HG03439 (cell line): ENCODE measurements around the gene SLC52A1.
"Not testable (repeated sequence)": the region's sequence is repeated elsewhere in the genome, so short reads cannot be mapped to it uniquely, and the experiment has no call there.

Experiments used
- ATAC-seq: cut with Tn5 transposase; IDR thresholded peaks from one replicate; pipeline ENCODE4 v1.9.1; 2021; ENCODE audit warnings: mild to moderate bottlenecking, moderate library complexity; ENCODE audit not compliant: unreplicated experiment

SLC52A1 gene

DNA sequence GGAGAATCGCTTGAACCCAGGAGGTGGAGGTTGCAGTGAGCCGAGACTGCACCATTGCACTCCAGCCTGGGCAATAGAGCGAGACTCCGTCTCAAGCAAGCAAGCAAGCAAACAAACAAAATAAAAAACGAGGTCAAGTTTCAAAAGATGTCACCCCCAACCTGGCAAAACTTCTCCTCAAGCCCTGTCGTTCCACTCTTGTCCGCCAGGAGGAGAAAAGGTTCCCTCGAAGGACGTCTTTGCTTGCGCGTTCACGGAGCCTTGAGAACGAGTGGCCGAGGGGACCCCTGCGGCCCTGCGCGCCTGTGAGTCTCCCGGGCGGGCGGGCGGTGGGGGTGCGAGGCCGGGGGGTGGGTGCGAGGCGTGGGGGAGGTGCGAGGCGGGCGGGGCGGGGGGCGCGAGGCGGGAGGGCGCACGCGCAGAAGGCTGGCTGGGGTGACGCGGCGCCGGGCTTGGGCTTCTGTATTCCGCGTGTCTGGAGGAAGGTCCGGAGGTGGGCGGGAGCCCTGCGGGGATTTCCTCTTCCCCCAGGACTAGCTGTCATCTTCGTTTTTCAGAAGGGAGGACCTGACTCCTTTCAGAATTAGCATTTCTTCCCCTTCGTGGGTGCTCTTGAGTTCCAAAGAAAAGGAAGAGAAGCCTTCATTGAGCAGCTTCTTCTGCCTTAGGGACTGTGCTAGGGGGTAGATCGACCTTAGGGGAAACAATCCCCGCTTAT lies 3.7 kb downstream of the SLC52A1 start:
- peak; percentile 60 for ATAC-seq

DNA sequence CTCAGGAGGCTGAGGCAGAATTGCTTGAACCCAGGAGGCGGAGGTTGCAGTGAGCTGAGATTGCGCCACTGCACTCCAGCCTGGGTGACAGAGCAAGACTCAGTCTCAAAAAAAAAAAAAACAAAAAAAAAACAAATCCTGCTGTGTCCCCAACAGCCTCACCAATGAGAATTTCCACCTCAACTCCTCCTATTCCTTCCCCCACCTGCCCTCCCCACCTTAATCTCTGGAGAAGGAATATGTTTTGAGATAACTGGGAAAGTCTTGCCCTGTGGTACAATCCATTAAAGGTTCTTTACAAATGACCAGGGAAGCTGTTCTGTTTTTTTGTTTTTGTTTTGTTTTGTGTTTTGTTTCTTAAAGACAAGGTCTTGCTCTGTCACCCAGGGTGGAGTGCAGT lies 5.1 kb downstream of the SLC52A1 start:
- ATAC-seq, result not testable (repeated sequence)

- no peak for ATAC-seq
These were observed 7.3 kb downstream of the SLC52A1 start for GRCh38 chr17:5027916-5028315.

- no peak for ATAC-seq
These were observed 7.9 kb downstream of the SLC52A1 start for GRCh38 chr17:5027299-5027698.

DNA sequence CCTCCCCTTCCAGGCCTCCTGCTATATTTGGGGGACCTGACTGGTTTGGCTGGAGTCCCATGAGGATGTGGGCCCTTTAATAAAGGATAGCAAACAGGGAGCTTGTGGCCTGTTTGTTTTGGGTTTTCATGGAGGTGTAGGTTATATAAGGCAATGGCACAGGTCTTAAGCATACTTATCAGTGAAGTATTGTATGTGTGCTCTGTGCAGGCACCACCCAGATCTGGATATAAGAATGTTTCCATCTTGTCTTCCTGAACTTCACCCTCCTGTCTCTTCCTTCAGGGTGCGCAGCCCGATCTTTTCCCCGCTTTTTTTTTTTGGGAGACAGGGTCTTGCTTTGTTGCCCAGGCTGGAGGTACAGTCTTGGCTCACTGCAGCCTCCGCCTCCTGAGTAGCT lies 10.6 kb downstream of the SLC52A1 start:
- no peak for ATAC-seq

GRCh38 chr17:5023588-5024147 lies 11.6 kb downstream of the SLC52A1 start:
- no peak for ATAC-seq

DNA sequence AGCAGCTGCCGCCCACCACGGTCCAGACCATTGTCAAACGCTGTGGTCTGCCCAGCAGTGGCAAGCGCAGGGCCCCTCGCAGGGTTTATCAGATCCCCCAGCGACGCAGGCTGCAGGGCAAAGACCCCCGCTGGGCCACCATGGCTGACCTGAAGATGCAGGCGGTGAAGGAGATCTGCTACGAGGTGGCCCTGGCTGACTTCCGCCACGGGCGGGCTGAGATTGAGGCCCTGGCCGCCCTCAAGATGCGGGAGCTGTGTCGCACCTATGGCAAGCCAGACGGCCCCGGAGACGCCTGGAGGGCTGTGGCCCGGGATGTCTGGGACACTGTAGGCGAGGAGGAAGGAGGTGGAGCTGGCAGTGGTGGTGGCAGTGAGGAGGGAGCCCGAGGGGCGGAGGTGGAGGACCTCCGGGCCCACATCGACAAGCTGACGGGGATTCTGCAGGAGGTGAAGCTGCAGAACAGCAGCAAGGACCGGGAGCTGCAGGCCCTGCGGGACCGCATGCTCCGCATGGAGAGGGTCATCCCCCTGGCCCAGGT lies 13.0 kb downstream of the SLC52A1 start:
- ATAC-seq, result no peak

DNA sequence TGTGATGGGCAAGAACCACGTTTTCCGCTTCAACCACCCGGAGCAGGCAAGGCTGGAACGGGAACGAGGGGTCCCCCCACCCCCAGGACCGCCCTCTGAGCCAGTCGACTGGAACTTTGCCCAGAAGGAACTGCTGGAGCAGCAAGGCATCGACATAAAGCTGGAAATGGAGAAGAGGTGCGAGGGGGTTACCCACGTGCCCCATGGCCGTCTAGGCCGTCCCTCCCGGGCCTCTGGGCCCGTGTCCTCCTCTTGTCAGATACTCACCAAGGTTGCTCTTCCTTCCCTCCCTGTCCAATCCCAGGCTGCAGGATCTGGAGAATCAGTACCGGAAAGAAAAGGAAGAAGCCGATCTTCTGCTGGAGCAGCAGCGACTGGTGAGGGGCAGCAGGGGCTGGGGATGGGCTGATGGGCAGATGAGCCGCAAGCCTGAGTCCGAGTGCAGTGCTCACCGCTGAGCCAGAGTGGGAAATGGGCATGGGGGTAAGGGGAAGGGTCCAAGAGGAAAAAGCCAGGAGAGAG lies 14.7 kb downstream of the SLC52A1 start:
- no peak for ATAC-seq

- no peak for ATAC-seq
These were observed 15.7 kb downstream of the SLC52A1 start for GRCh38 chr17:5019475-5019956.

DNA sequence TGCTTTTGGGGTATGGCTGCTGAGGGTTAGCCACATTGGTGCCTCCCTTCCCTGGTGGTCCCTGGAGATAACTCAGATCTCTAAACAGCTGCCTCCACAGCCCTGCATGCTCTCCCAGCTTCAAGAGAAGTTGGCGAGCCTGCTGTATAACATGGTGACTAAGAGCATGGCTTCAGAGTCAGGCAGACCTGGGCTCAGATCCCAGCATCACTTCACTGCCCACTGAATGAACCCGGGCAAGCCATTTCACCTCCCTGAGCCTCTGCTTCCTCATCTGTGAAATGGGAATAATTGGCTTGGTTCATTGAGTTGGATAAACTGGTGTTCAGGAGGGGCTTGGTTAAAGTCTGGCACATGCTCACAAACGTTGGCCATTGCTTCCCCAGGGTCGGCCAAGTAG lies 20.9 kb downstream of the SLC52A1 start:
- no peak for ATAC-seq

DNA sequence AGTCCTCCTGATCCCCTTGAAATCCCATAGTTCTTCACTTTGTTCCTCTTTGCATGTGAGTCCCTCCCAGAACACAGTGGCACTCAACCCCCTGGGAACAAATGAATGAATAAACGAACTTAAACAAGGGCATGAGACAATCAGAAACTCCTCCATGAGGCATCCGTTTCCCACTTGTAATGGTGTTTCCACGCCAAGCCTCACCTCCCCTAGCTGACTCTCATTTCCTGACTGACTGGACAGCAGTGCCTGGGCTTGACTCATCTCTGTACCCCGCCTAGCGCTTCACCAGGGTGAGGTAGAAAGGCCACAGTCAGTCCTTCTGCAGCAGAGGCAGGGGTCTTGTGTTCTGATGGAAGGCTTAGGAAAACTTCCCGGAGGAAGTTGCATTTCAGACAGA lies 23.3 kb downstream of the SLC52A1 start:
- ATAC-seq, result no peak

DNA sequence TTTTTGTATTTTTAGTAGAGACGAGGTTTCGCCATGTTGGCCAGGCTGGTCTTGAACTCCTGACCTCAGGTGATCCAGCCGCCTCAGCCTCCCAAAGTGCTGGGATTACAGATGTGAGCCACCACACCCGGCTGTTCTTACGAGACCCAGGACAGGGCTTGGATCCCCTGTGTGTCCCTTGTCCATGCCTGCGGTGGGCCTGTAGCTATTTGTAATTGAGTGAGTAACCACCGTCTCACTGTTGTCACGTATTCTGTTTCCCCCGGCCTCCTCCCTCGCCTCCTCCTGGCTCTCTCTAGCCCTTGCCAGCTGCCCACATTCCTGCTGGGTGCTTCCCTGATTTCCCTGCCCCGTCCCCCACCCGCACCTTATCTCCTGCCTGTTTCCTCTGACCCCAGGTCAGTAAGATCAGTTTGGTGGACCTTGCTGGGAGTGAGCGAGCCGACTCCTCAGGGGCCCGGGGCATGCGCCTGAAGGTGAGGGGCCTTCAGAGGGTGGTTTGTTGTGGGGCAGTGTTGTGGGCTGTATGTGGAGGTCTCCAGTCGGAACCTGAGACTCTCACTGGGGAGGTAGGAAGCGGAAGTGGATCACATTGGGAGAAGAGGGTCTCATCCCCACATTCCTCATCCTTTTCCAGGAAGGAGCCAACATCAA lies 31.9 kb downstream of the SLC52A1 start:
- ATAC-seq, result no peak

DNA sequence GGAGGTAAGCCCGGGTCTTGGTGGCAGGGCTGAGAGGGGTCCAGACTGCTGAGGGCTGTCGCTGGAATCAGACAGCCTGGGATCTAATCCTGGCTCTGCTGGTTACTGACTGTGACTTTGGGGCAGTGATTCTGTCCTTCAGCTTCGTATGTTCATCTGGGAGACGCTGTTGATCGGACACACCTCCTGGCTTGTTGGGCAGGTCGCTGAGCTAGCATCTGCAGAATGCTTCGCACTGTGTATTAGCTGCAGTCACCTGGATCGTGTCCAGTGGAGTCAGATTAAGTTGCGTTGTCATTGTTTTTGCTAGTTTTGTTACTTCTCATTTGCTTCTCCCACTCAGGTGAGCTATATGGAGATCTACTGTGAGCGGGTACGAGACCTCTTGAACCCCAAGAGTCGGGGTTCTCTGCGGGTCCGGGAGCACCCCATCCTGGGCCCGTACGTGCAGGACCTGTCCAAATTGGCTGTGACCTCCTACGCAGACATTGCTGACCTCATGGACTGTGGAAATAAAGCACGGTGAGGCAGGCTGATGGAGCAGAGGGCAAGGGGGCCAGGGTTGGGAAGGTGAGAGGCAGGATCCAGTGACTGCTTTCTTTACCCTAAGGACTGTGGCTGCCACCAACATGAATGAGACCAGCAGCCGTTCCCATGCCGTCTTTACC lies 33.0 kb downstream of the SLC52A1 start:
- ATAC-seq, result no peak

GRCh38 chr17:5000237-5000639 lies 35.0 kb downstream of the SLC52A1 start:
- ATAC-seq, result no peak

- ATAC-seq, result no peak
These were observed 35.7 kb downstream of the SLC52A1 start for GRCh38 chr17:4999430-5000093.

DNA sequence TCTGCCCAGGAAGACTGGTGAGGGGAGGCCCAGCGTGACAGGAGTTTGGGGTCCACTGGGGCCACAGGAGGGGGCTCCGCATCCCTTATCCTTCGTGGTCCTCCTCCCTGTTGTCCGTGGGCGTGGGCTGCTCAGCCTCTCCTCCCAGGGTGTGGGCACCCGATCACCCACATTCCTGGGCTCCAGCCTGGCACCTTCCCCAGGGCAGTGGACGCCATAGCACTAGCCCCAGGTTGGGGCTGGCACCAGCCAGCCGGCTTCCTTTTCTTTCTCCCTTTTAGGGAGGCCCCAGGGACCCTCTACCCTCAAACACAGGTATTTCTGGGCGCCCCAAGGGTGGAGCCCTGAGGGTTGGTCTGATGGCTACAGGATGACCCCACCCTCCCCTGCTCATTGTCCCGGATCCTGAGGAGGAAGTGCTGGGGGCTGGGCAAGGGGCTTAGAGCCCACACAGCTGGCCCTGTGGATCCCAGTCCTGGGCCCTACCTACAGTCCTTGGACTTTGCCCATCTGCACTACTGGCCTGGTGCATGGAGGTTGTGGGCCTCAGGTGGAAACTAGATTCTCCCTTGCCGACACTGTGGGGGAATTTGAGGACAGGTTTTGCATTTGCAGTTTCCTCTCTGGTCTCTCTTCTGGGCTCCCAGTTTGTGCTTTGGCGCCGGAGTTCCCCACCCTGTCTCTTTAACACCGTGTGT lies 36.3 kb downstream of the SLC52A1 start:
- ATAC-seq, result no peak

DNA sequence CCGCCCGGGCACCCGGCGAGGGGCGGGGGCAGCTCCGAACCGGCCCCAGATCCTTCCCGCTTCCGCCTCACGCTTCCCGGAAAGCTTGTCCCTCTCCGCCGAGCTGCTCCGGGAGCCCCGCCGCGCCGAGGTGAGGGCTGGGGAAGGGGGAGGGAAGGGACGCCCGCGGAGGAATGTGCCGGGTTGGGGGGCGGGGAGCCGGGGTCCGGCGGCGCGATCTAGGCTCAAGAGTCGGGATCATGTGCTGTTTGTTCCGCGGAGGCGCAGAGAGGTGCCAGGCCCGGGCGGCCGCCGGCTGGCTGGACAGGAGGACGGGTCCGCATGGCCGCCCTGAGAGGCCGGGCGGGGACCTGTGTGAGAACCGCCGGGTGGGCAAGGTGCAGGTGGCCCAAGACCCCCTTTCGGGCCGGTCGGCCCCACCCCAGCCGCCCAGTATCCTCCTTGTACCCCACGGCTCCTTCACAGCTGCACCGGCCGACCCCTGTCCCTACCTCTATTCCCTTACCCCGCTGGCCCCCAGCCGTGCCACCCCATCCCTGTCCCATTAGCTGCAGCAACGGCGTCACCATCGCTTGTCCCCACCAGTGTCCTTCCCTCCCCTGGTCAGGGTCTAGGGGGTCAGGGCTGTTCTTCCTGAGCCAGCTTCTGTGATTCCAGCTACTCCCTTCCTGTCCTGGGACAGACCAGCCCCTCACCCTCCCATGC lies 37.0 kb downstream of the SLC52A1 start:
- peak; percentile 5 for ATAC-seq

GRCh38 chr17:4997302-4998026 lies 37.8 kb downstream of the SLC52A1 start, which contains the start of the genes INCA1 and KIF1C:
Gene INCA1 (minus strand): TSS chr17:4997522. CDS start chr17:4994437, 3,085 bp downstream.
Gene KIF1C (plus strand): TSS chr17:4997950. CDS start chr17:5000247, 2,297 bp downstream.
- peak; percentile 74 for ATAC-seq
